GM19452 (cell line): Measurements from ENCODE around the gene PLCXD3.
"Not testable (repeated sequence)": the region's sequence is repeated elsewhere in the genome, so short reads cannot be mapped to it uniquely, and the experiment has no call there.

Source experiments
- ATAC-seq: cut with Tn5 transposase; IDR thresholded peaks from one replicate; pipeline ENCODE4 v1.9.1; 2021; ENCODE audit not compliant: unreplicated experiment

PLCXD3 gene

GRCh38 chr5:41493490-41494126 lies 16.8 kb downstream of the PLCXD3 start:
- ATAC-seq: not testable (repeated sequence)

- ATAC-seq: no peak
Measured at GRCh38 chr5:41485533-41485932, 24.9 kb downstream of the PLCXD3 start.

- no peak for ATAC-seq
Measured at GRCh38 chr5:41482715-41483114, 27.7 kb downstream of the PLCXD3 start.

GRCh38 chr5:41482173-41482572 lies 28.2 kb downstream of the PLCXD3 start:
- ATAC-seq: no peak

- not testable (repeated sequence) for ATAC-seq
Measured at GRCh38 chr5:41471571-41472208, 38.7 kb downstream of the PLCXD3 start.

- ATAC-seq: no peak
Measured at GRCh38 chr5:41465493-41466171, 44.8 kb downstream of the PLCXD3 start.

- no peak for ATAC-seq
Measured at GRCh38 chr5:41459557-41459956, 50.8 kb downstream of the PLCXD3 start.

GRCh38 chr5:41457094-41457493 lies 53.3 kb downstream of the PLCXD3 start:
- ATAC-seq: no peak

- no peak for ATAC-seq
Measured at GRCh38 chr5:41452506-41452905, 57.9 kb downstream of the PLCXD3 start.

- no peak for ATAC-seq
Measured at GRCh38 chr5:41447650-41448510, 62.5 kb downstream of the PLCXD3 start.

- ATAC-seq: no peak
Measured at GRCh38 chr5:41445937-41446563, 64.4 kb downstream of the PLCXD3 start.

GRCh38 chr5:41435276-41435675 lies 75.1 kb downstream of the PLCXD3 start:
- no peak for ATAC-seq

- ATAC-seq: no peak
Measured at GRCh38 chr5:41433552-41434181, 76.7 kb downstream of the PLCXD3 start.

GRCh38 chr5:41432481-41433253 lies 77.7 kb downstream of the PLCXD3 start:
- ATAC-seq: no peak

GRCh38 chr5:41427505-41427904 lies 82.9 kb downstream of the PLCXD3 start:
- ATAC-seq: no peak

- ATAC-seq: no peak
Measured at GRCh38 chr5:41425736-41426135, 84.7 kb downstream of the PLCXD3 start.

GRCh38 chr5:41420492-41421067 lies 89.8 kb downstream of the PLCXD3 start:
- no peak for ATAC-seq

- no peak for ATAC-seq
Measured at GRCh38 chr5:41418220-41419031, 92.0 kb downstream of the PLCXD3 start.
